Transverse colon (tissue), 4 donors: Measurements from ENCODE around the gene TOR1AIP2. TPM values are rescaled to one million over a fixed set of nuclear protein-coding genes. Genes with fewer than 3 reads are reported as not detected.

ENCODE experiments used
- DNase-seq: peaks from one replicate; pipeline ENCODE4 v3.0.0-alpha.2; 2019
- H3K27ac ChIP-seq, 4 donors: fragments of 200-600 bp; sonication (generic); 2 replicates each; pipeline ENCODE4 v1.5.1; 2016 to 2018; ENCODE audit warnings: inconsistent platforms in 4 of 4
- H3K27me3 ChIP-seq: fragments of 200-600 bp; sonication (generic); 2 replicates; pipeline ENCODE4 v1.5.1; 2017; ENCODE audit warnings: inconsistent platforms
- H3K36me3 ChIP-seq, 4 donors: fragments of 200-600 bp; sonication (generic); 2 replicates each; pipeline ENCODE4 v1.5.1; 2017 to 2019; ENCODE audit warnings: inconsistent platforms in 4 of 4
- H3K4me1 ChIP-seq, 4 donors: fragments of 200-600 bp; sonication (generic); 2 replicates each; pipeline ENCODE4 v1.5.1; 2017 to 2020; ENCODE audit warnings: inconsistent platforms in 4 of 4
- H3K4me3 ChIP-seq, 4 donors: fragments of 200-600 bp; sonication (generic); 1 replicate in 1 of 4; 2 replicates in 3 of 4; pipeline versions ENCODE4 v1.5.1 to v1.6.1; 2017 to 2019; ENCODE audit warnings: inconsistent platforms in 4 of 4
- H3K9me3 ChIP-seq, 2 donors: fragments of 200-600 bp; sonication (generic); 2 replicates each; pipeline ENCODE4 v1.5.1; 2017 to 2019; ENCODE audit warnings: inconsistent platforms in 2 of 2
- EP300 ChIP-seq: sonication (generic); formaldehyde crosslinking; IDR thresholded peaks from one replicate; pipeline ENCODE4 v1.6.1; 2017; ENCODE audit warnings: antibody characterized with exemption, low read depth
- POLR2A ChIP-seq: fragments of 450-650 bp; IDR thresholded peaks from one replicate; pipeline ENCODE4 v1.6.1; 2016; ENCODE audit warnings: antibody characterized with exemption, mild to moderate bottlenecking, moderate library complexity
- POLR2AphosphoS5 ChIP-seq, 3 donors: sonication (generic); formaldehyde crosslinking; IDR thresholded peaks; one replicate each; pipeline ENCODE4 v1.6.1; 2016; ENCODE audit warnings: antibody characterized with exemption in 3 of 3
- WGBS, 2 donors: methylation state at CpG; one replicate each; pipeline ENCODE4 v1.1.5; 2018; ENCODE audit warnings: low coverage in 1 of 2; 5-methylcytosine and 5-hydroxymethylcytosine counted together
- in situ Hi-C, 4 donors: fragments of 200-750 bp; cut with MboI; loops; one replicate each; pipeline versions ENCODE4 v1.15.0 to v1.15.1; 2017; ENCODE audit warnings: low sequenced_read_pairs in 3 of 4, low pct_ligation_motif_present in 1 of 4, low pct_unique_long_range_greater_than_20kb in 1 of 4
- intact Hi-C: fragments of 100-400 bp; cut with DNase I; formaldehyde crosslinking; loops from one replicate; pipeline ENCODE4 v1.15.1; 2023; ENCODE audit warnings: low total_unique reads
- total RNA-seq, 4 donors: library from RNA; depleted of rRNA; stranded (reverse); fragments of >200 nt; gene quantifications; one replicate each; pipeline ENCODE4 v1.1.0, GENCODE V29; 2016
- TF ChIP-seq, protein P1 (sequence below), 5 experiments: fragments of 200-600 bp in 3 of 5; fragments of 450-650 bp in 2 of 5; sonication (generic) in 3 of 5; IDR thresholded peaks; 1 replicate in 2 of 5; 2 replicates in 3 of 5; pipeline ENCODE4 v1.5.1; 2016 to 2017; ENCODE audit warnings: antibody characterized with exemption in 5 of 5, inconsistent platforms in 3 of 5, mild to moderate bottlenecking in 2 of 5, moderate library complexity in 1 of 5

TOR1AIP2 gene
- total RNA-seq, 4 donors from 2014 or later: 46.0 to 107 (median 75.5) TPM

DNA sequence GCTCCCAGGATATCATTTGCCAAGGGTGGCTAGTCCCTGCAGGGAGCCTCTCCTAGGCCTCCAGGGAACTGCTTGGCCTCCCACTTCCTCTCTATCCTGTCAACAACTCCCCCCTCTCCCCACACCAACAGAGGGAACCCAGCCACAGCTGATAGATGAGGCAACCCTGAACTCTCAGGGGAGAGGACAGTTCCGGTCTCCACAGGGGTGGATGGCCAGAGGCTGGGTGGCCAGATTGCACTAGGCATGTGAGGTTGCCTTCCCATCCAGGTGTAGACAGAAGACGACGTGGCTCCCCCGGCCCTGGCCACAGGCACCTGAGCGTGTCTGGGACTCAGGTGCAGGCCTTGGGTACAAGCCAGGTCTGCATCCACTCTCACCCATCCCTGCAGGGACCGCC lies 53.3 kb downstream of the TOR1AIP2 start:
- intact Hi-C loops (no loop called here), in situ Hi-C loops (no loop called here)
- Histone ChIP-seq H3K9me3 (no peaks in the 10 kb centered on the region), H3K27me3 (no peaks in the 10 kb centered on the region), H3K4me3 (no peak overlapping the region), H3K27ac (no peak overlapping the region), H3K36me3 (no peaks in the 10 kb centered on the region), H3K4me1 (no peaks in the 10 kb centered on the region)
- no peak for TF ChIP-seq EP300
- TF ChIP-seq, protein P1, sequence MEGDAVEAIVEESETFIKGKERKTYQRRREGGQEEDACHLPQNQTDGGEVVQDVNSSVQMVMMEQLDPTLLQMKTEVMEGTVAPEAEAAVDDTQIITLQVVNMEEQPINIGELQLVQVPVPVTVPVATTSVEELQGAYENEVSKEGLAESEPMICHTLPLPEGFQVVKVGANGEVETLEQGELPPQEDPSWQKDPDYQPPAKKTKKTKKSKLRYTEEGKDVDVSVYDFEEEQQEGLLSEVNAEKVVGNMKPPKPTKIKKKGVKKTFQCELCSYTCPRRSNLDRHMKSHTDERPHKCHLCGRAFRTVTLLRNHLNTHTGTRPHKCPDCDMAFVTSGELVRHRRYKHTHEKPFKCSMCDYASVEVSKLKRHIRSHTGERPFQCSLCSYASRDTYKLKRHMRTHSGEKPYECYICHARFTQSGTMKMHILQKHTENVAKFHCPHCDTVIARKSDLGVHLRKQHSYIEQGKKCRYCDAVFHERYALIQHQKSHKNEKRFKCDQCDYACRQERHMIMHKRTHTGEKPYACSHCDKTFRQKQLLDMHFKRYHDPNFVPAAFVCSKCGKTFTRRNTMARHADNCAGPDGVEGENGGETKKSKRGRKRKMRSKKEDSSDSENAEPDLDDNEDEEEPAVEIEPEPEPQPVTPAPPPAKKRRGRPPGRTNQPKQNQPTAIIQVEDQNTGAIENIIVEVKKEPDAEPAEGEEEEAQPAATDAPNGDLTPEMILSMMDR (IDR thresholded peaks at IDR 0.05): no peak
- TF ChIP-seq POLR2AphosphoS5 (IDR thresholded peaks at IDR 0.05): no peak
- no peak for TF ChIP-seq POLR2A
- WGBS, 2 donors: 90 to 93% methylated on average over 2 to 6 of the region's 6 CpGs
- no peak for DNase-seq

DNA sequence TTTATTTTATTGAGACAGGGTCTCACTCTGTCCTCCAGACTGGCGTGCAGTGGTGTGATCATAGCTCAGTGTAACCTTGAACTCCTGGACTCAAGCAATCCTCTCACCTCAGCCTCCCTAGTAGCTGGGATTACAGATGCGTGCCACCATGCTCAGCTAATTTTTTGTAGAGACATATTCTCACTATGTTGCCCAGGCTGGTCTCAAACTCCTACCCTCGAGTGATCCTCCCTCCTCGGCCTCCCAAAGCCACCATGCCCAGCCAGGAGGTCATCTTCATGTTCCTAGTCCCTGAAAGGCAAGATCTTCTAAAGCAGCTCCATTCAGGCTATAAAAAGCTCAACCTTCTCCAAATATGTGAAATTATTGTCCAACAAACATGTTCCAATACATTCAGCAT lies 53.9 kb downstream of the TOR1AIP2 start:
- H3K27ac ChIP-seq: no peak overlapping the region
- no peaks in the 10 kb centered on the region for H3K9me3 ChIP-seq
- in situ Hi-C loops: no loop called here
- H3K4me3 ChIP-seq: no peak overlapping the region
- 82% methylated on average over 4 of the region's 4 CpGs; no CpG with 5 or more reads in 1 of the 2 donors for WGBS, 2 donors
- no peak for DNase-seq
- H3K36me3 ChIP-seq: no peaks in the 10 kb centered on the region
- no peaks in the 10 kb centered on the region for H3K27me3 ChIP-seq
- TF ChIP-seq EP300: no peak
- intact Hi-C loops: no loop called here
- no peaks in the 10 kb centered on the region for H3K4me1 ChIP-seq

DNA sequence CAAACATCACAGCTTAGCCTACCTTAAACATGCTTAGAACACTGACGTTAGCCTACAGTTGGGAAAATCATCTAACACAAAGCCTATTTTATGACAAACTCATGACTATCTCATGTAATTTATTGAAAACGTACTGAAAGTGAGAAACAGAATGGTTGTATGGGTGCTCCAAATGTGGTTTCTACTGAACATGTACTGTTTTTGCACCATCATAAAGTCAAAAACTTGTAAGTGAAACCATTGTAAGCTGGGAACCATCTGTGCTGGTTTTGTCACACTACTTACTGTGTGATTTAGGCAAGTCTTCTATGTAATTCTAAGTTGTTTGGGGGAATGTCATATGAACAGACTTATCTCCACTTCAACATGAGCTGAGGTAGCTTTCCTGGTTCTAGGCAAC lies 55.5 kb downstream of the TOR1AIP2 start:
- whole genome bisulfite sequencing, 2 donors: 85 to 91% methylated on average over 2 of the region's 2 CpGs
- DNase-seq: no peak
- no peak overlapping the region for H3K4me3 ChIP-seq
- H3K27ac ChIP-seq: no peak overlapping the region
- no peaks in the 10 kb centered on the region for H3K36me3 ChIP-seq
- TF ChIP-seq, protein P1 (IDR thresholded peaks at IDR 0.05): no peak
- in situ Hi-C loops: no loop called here
- no peaks in the 10 kb centered on the region for H3K27me3 ChIP-seq
- H3K9me3 ChIP-seq: no peaks in the 10 kb centered on the region
- no peaks in the 10 kb centered on the region for H3K4me1 ChIP-seq
- intact Hi-C loops: no loop called here

DNA sequence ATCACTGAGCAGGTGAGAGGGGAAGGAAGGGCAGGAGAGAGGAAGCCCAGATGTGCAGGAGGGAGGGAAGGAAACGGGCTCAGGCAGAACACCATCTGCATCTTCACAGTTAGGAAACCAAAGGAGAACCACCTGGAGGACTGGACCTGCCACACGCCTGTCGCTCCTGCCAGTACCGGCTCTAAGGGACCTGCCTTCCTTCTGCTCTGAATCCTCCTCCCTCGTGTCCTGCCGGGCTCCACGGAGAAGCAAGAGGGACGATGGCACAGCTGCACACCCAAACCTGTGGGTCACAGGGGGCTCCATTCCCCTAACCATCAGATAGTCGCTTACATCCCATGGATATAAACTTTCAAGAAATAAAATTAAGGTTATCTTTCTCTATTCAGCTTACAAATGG lies 56.1 kb downstream of the TOR1AIP2 start:
- Histone ChIP-seq H3K4me1 (no peaks in the 10 kb centered on the region), H3K9me3 (no peaks in the 10 kb centered on the region), H3K27ac (no peak overlapping the region), H3K36me3 (no peaks in the 10 kb centered on the region), H3K27me3 (no peaks in the 10 kb centered on the region), H3K4me3 (no peak overlapping the region)
- WGBS, 2 donors: 83 to 87% methylated on average over 1 to 9 of the region's 9 CpGs
- DNase-seq: no peak
- in situ Hi-C loops: no loop called here
- intact Hi-C loops: no loop called here
- TF ChIP-seq, protein P1 (IDR thresholded peaks at IDR 0.05): no peak
- TF ChIP-seq POLR2A: no peak
- TF ChIP-seq POLR2AphosphoS5 (IDR thresholded peaks at IDR 0.05): no peak
- no peak for TF ChIP-seq EP300

DNA sequence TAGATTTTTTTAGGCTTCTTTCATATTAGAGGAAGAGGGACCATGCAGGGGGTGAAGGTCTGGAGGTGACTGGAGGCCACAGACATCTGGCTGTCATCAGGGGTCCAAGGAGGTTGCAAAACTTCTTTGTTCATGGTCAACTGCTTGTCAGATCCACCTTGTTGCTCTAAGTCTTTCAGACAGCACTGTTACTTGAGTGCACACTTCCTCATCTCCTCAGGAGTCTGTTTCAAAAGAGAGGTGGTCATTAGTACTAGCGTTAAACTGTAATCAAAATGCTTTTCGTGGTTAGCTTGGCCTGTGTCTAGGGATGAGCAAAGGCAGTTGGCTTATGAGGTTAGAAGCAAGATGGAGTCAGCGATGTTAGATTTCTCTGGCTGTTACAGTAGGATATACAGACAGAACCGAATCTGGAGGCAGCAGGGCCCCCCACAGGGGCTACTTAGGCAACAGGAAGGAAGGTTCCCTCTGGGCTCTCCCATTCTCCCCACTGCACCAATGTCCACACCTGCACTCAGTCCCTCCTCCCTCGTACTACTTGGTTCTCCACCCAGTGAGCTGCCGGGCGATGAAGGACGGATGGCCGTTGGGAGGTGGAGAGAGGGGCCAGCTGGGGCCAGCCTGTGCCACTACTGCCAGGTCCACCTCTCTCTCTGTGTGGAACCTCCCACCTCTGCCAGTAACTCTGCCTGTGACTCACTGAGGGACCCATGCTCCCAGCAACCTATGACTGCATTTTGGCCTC lies 57.2 kb downstream of the TOR1AIP2 start:
- no peak for DNase-seq
- TF ChIP-seq POLR2A (no peak), EP300 (no peak), POLR2AphosphoS5 (IDR thresholded peaks at IDR 0.05) (no peak)
- TF ChIP-seq, protein P1 (IDR thresholded peaks at IDR 0.05): no peak
- H3K4me1 ChIP-seq: peaks cover 0 to 6% (median 2%) of the 10 kb centered on the region in 4 donors
- H3K4me3 ChIP-seq: no peak overlapping the region
- H3K27ac ChIP-seq: no peak overlapping the region
- no peaks in the 10 kb centered on the region for H3K9me3 ChIP-seq
- no peaks in the 10 kb centered on the region for H3K27me3 ChIP-seq
- intact Hi-C loops (no loop called here), in situ Hi-C loops (no loop called here)
- WGBS, 2 donors: 90% methylated on average over 7 of the region's 9 CpGs; no CpG with 5 or more reads in 1 of the 2 donors
- no peaks in the 10 kb centered on the region for H3K36me3 ChIP-seq
